ENCODE measurements around the gene TARM1.

The TARM1 gene

GRCh38 chr19:54108496-54108895, 27.3 kb upstream of the TARM1 start:
- Histone ChIP-seq H3K9me3 (ENCODE audit: control insufficient read depth, insufficient read depth, low read depth, low read length) (no peaks in the 10 kb centered on the region), H3K36me3 (ENCODE audit: control insufficient read depth in 2 of 2, insufficient read depth in 1 of 2, low read length in 2 of 2) (peaks cover 75 to 82% of the 10 kb centered on the region in 2 experiments), H3K4me1 (ENCODE audit: control insufficient read depth, insufficient read depth, low read length) (peaks cover 2% of the 10 kb centered on the region; the same call in 1 of the 2 replicates), H3K27ac (ENCODE audit: extremely low read depth, low read depth, low read length) (no peak overlapping the region), H3K4me3 (ENCODE audit: low read depth, low read length) (no peak overlapping the region)
- no peak for TF ChIP-seq ZNF488 (tag by site-specific recombination; IDR thresholded peaks at IDR 0.05)
- TF ChIP-seq ZNF548 (tag by site-specific recombination; IDR thresholded peaks at IDR 0.05), result no peak
- TF ChIP-seq ZNF843 (tag by site-specific recombination; IDR thresholded peaks at IDR 0.05), result no peak
- TF ChIP-seq ZNF639 (tag by site-specific recombination; IDR thresholded peaks at IDR 0.05), result no peak
- no peak for TF ChIP-seq ZNF221 (tag by site-specific recombination; IDR thresholded peaks at IDR 0.05; ENCODE audit: borderline replicate concordance)
- TF ChIP-seq ZNF19 (tag by site-specific recombination; IDR thresholded peaks at IDR 0.05; ENCODE audit: low read depth), result no peak
- no peak for TF ChIP-seq ZNF138 (tag by site-specific recombination; IDR thresholded peaks at IDR 0.05; ENCODE audit: borderline replicate concordance)
- no peak for TF ChIP-seq ZBTB21 (tag by site-specific recombination; IDR thresholded peaks at IDR 0.05)
- no peak for TF ChIP-seq ZNF645 (tag by site-specific recombination; IDR thresholded peaks at IDR 0.05)
- no peak for TF ChIP-seq ZFP3 (tag by site-specific recombination; IDR thresholded peaks at IDR 0.05; ENCODE audit: low read depth)
- TF ChIP-seq REPIN1 (tag by site-specific recombination; IDR thresholded peaks at IDR 0.05; ENCODE audit: low read depth), result no peak
- TF ChIP-seq ZSCAN4 (tag by site-specific recombination; IDR thresholded peaks at IDR 0.05), result no peak
- TF ChIP-seq KLF9 (tag by site-specific recombination; IDR thresholded peaks at IDR 0.05; ENCODE audit: low read depth), result no peak
- TF ChIP-seq ATF2 (tag by site-specific recombination; IDR thresholded peaks at IDR 0.05; ENCODE audit: low read depth), result no peak
- no peak for TF ChIP-seq ZNF624 (tag by site-specific recombination; IDR thresholded peaks at IDR 0.05)
- TF ChIP-seq ZNF24 (tag by site-specific recombination; IDR thresholded peaks at IDR 0.05), result no peak
- TF ChIP-seq ZNF621 (tag by site-specific recombination; IDR thresholded peaks at IDR 0.05), result no peak
- TF ChIP-seq SETDB1 (IDR thresholded peaks at IDR 0.05; ENCODE audit: insufficient read length, low read length), result no peak
- TF ChIP-seq SALL2 (tag by site-specific recombination; IDR thresholded peaks at IDR 0.05; ENCODE audit: borderline replicate concordance), result no peak
- no peak for TF ChIP-seq ZNF416 (tag by site-specific recombination; IDR thresholded peaks at IDR 0.05)
- ChIA-PET POLR2A (interaction anchor here (1.7 kb wide), 1 partner anchor 29 kb away, joined by 5 read pairs; the partner anchor contains the start of gene CNOT3), CTCF (interaction anchor here (0.5 kb wide), 1 partner anchor 255 kb away, joined by 7 read pairs; no protein-coding TSS in a partner anchor)

All from HEK293 (cell line).